GM12878 (cell line): ENCODE data around the gene B4GALNT4.

Experiments
- ASH2L ChIP-seq: fragments of 300-600, 200-600 bp; sonication (generic); IDR thresholded peaks from 2 replicates; pipeline ENCODE4 v1.6.1; 2017; ENCODE audit warnings: low read depth, mild to moderate bottlenecking, borderline replicate concordance
- CTCF ChIP-seq, 3 experiments: IDR thresholded peaks in 2 of 3; conservative IDR thresholded peaks in 1 of 3; 2 replicates each; pipeline ENCODE4 v1.5.1; 2011; ENCODE audit warnings: low read depth in 3 of 3, low read length in 3 of 3, mild to moderate bottlenecking in 3 of 3, control low read depth in 2 of 3, moderate library complexity in 2 of 3, inconsistent platforms in 1 of 3, mixed read lengths in 1 of 3; ENCODE audit not compliant: control insufficient read depth in 2 of 3, insufficient read depth in 1 of 3; ENCODE audit errors: extremely low read depth in 1 of 3
- EZH2 ChIP-seq: IDR thresholded peaks from 2 replicates; pipeline ENCODE4 v1.6.1; 2012; ENCODE audit warnings: low read depth, mild to moderate bottlenecking, control low read depth, inconsistent platforms, low read length, borderline replicate concordance; ENCODE audit not compliant: control insufficient read depth
- IRF3 ChIP-seq: fragments of 450-650 bp; IDR thresholded peaks from 2 replicates; pipeline ENCODE4 v1.6.1; 2014; ENCODE audit warnings: mild to moderate bottlenecking

- TF ChIP-seq ASH2L: no peak
- no peak for TF ChIP-seq CTCF (IDR thresholded peaks at IDR 0.05 in 2 of 3, conservative IDR thresholded peaks at IDR 0.05 in 1 of 3; ENCODE audit: control insufficient read depth in 2 of 3, extremely low read depth in 1 of 3, insufficient read depth in 1 of 3, low read depth in 3 of 3, low read length in 3 of 3)
- TF ChIP-seq EZH2: no peak
- no peak for TF ChIP-seq IRF3
Observed at GRCh38 chr11:428295-428694, 59.0 kb downstream of the B4GALNT4 start.
